ENCODE results near the gene CHPT1. TPM values are rescaled to one million over a fixed set of nuclear protein-coding genes. Genes with fewer than 3 reads are reported as not detected.

Gene CHPT1
- total RNA-seq, 1 experiment from 2014 or later, result 161 TPM

DNA sequence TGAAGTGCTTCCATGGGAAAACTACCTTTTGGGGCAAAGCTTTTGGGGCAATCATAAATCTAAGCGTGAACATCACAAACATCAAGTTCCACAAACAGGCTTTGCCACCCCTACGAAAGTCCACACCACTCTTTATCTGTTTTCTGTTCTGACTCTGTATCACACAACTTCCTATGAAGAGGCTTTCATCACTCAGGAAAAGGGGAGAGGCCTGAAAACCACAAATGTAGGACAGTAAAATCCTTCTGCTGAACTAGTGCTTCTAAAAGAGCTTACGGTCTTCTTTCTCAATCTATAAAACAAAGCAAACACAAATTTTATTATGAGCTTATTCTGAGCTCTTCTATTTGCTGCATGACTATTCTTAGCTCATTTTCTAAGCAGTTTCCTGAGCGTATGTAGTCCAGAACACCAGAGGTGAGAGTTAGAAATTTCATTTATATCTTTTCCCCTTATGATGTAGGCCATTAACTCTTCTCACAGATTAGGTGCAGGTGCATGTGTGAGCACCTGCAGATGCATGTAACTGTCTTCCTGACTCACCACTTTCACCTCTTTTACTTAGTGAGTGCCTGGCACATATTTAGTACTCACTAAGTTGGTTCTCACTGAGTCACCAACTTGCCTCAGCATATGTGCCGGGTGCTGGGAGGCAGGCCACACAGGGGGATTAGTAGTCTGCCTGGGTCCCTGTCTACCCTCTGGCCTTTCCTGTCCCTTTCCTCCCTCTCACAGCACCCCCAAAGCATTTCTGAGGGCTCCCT, 74.8 kb downstream of the CHPT1 start:
- in situ Hi-C loops (cut with HindIII; ENCODE audit: low pct_unique_long_range_greater_than_20kb, low sequenced_read_pairs), result no loop called here
- DNase-seq (ENCODE audit: low read depth, low spot score), result no peak

DNA sequence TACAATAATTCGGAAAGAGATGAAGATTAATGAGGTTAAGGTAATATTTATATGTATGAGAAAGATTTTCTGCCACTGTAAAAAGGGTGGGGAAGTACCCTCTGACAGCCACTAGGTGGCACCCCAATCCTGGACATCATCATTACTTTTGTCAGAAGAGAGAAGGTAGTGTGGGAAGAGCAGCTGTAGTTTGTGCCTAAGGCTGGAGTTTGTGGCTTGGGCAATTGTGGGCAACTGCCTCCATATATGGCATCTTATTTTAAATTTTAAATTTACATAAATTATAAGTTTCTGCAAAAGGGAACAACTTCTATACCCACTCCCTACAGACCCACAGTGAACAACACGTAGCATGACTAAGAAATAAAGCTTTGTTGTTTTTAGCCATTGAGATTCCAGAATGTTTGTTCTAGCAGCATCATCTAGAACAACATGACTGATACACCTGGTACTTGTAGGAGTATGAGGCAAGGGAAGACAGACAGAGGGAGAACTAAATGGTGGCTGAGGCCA, 76.3 kb downstream of the CHPT1 start:
- peak; percentile 82 for DNase-seq (ENCODE audit: low read depth, low spot score)
- in situ Hi-C loops (cut with HindIII; ENCODE audit: low pct_unique_long_range_greater_than_20kb, low sequenced_read_pairs), result no loop called here

DNA sequence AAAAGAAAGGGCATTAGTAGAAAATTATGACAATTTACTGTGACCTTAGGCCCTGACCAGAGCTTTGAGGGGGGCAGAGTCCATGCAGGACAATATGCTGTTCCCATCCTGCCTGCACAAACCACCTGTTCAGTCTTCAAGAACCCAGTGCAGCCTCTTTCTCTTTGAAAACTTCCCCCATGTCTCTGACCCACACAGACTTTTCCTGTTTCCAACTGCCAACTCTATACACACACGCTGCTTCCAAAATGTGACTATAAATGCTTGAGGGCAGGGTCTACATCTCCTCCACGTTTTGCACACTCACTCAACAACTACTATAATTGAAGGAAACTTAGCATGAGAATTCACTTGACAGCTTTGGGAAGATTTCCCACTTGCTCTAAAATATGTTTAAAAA, 78.4 kb downstream of the CHPT1 start:
- in situ Hi-C loops (cut with HindIII; ENCODE audit: low pct_unique_long_range_greater_than_20kb, low sequenced_read_pairs), result no loop called here
- DNase-seq (ENCODE audit: low read depth, low spot score), result no peak

DNA sequence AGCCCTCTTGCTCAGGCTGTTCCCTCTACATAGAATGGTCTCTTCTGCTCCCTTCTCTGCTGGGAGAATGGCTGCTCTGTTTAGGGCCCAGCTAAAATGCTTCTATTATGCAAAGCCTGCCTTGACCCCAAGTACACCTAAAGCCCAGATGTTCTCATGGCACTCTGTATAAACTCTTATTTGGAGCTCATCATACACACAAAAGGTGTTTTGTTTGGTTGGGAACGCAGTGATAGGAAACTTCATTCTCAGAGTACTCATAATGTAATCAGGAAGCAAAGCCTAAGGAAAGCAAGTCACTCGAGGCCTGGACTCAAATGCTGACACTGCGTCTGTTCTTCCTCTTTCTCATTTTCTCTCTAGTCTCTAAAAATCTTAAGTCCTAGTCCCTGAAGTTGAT, 80.0 kb downstream of the CHPT1 start:
- in situ Hi-C loops (cut with HindIII; ENCODE audit: low pct_unique_long_range_greater_than_20kb, low sequenced_read_pairs), result no loop called here
- peak; percentile 86 for DNase-seq (ENCODE audit: low read depth, low spot score)

DNA sequence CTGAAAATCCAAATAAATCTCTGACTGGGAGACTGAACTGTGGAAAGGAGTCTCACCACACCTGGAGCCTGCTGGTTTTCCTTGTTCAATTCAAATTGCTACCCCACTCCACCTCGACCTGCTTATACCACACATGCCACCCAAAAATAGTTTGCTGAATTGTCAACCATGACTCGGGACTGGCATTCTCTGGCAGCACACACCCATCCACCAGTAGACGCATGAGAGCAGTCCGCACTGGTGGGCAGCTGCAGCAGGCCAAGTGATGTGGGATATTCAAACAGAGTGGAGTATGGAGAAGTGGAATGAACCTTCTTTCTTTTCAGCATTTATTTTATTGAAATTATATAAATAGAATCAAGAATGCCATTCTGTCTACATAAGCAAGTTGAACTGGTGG, 80.5 kb downstream of the CHPT1 start:
- in situ Hi-C loops (cut with HindIII; ENCODE audit: low pct_unique_long_range_greater_than_20kb, low sequenced_read_pairs), result no loop called here
- no peak for DNase-seq (ENCODE audit: low read depth, low spot score)

Small RNA genes lying within 50 kb of the gene (small RNA-seq; reads per million reads assigned to genes)
- 0 reads per million in 2 experiments for gene RNU6-101P
- 0 reads per million in 2 experiments for gene RNY1P16

Other genes with a start within 250 kb of the CHPT1 start
- gene SPIC, start 222.3 kb upstream of the CHPT1 start, total RNA-seq (2014; rRNA removed; shearing (Covaris generic)), result not detected in 2 replicates
- gene MYBPC1, start 102.7 kb upstream of the CHPT1 start, total RNA-seq (2014; rRNA removed; shearing (Covaris generic)), result not detected in 2 replicates
- 0.29 and 0.63 TPM in 2 replicates for gene SYCP3, start 41.8 kb downstream of the CHPT1 start, total RNA-seq (2014; rRNA removed; shearing (Covaris generic))
- 108 and 110 TPM in 2 replicates for gene GNPTAB, start 133.3 kb downstream of the CHPT1 start, total RNA-seq (2014; rRNA removed; shearing (Covaris generic))
- 8.8 and 9.3 TPM in 2 replicates for gene DRAM1, start 179.9 kb downstream of the CHPT1 start, total RNA-seq (2014; rRNA removed; shearing (Covaris generic))